RWPE2 (cell line): Measurements from ENCODE around the gene SH2D1A.

Source experiments
- ATAC-seq: fragments of 200-7000 bp; cut with Tn5 transposase; 3 replicates; pipeline ENCODE4 v1.9.1; 2021; ENCODE audit warnings: low read depth
- DNase-seq: peaks from one replicate; pipeline ENCODE4 v3.0.0-alpha.2; 2020; ENCODE audit warnings: low spot score
- H3K27ac ChIP-seq: fragments of 450-650 bp; 2 replicates; pipeline ENCODE4 v1.5.1; 2017; ENCODE audit warnings: mild to moderate bottlenecking; ENCODE audit not compliant: poor library complexity, severe bottlenecking
- H3K27me3 ChIP-seq: fragments of 250-450 bp; sonication (Bioruptor Pico); 2 replicates; pipeline ENCODE4 v1.5.1; 2021; ENCODE audit warnings: mild to moderate bottlenecking, moderate library complexity; ENCODE audit not compliant: insufficient read depth, poor library complexity, severe bottlenecking
- H3K36me3 ChIP-seq: fragments of 250-450 bp; sonication (Bioruptor Pico); 2 replicates; pipeline ENCODE4 v1.5.1; 2020; ENCODE audit warnings: low read depth, mild to moderate bottlenecking, moderate library complexity
- H3K4me1 ChIP-seq: fragments of 250-450 bp; sonication (Bioruptor Pico); 2 replicates; pipeline ENCODE4 v1.5.1; 2021; ENCODE audit warnings: mild to moderate bottlenecking, moderate library complexity; ENCODE audit not compliant: insufficient read depth, poor library complexity, severe bottlenecking
- H3K4me3 ChIP-seq: fragments of 250-450 bp; sonication (Bioruptor Pico); 2 replicates; pipeline ENCODE4 v1.5.1; 2021; ENCODE audit warnings: mild to moderate bottlenecking, moderate library complexity; ENCODE audit not compliant: severe bottlenecking
- H3K9me3 ChIP-seq: fragments of 250-450 bp; sonication (Bioruptor Pico); 2 replicates; pipeline ENCODE4 v1.5.1; 2021; ENCODE audit warnings: mild to moderate bottlenecking, moderate library complexity; ENCODE audit not compliant: severe bottlenecking
- TF ChIP-seq, protein P1 (sequence below): fragments of 450-650 bp; IDR thresholded peaks from one replicate; pipeline ENCODE4 v1.5.1; 2017; ENCODE audit warnings: mild to moderate bottlenecking, moderate library complexity; ENCODE audit not compliant: poor library complexity, severe bottlenecking

The SH2D1A gene

DNA sequence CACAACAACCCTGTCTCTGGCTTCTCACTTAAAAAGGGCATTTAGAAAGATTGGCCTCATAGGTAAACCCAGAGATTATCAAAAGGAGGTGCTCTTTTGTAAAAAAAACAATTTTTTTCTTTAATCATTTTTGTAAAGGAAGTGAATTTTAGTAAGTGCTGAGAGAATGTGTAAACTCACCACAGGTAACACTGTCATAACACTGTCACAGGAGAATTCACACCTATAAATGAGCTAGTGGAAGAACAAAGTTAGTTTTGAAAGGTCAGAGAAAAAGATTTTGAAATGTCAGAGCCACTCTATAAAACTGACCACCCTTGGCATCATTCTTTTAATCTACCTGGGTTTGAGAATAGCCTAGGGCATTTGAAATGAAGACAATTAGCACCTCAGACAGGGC is 3.3 kb upstream of the SH2D1A start:
- H3K27ac ChIP-seq = no peak overlapping the region
- no peaks in the 10 kb centered on the region for H3K27me3 ChIP-seq
- TF ChIP-seq, protein P1, sequence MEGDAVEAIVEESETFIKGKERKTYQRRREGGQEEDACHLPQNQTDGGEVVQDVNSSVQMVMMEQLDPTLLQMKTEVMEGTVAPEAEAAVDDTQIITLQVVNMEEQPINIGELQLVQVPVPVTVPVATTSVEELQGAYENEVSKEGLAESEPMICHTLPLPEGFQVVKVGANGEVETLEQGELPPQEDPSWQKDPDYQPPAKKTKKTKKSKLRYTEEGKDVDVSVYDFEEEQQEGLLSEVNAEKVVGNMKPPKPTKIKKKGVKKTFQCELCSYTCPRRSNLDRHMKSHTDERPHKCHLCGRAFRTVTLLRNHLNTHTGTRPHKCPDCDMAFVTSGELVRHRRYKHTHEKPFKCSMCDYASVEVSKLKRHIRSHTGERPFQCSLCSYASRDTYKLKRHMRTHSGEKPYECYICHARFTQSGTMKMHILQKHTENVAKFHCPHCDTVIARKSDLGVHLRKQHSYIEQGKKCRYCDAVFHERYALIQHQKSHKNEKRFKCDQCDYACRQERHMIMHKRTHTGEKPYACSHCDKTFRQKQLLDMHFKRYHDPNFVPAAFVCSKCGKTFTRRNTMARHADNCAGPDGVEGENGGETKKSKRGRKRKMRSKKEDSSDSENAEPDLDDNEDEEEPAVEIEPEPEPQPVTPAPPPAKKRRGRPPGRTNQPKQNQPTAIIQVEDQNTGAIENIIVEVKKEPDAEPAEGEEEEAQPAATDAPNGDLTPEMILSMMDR = no peak
- H3K4me1 ChIP-seq = no peaks in the 10 kb centered on the region
- no peak for ATAC-seq
- no peaks in the 10 kb centered on the region for H3K36me3 ChIP-seq
- no peak overlapping the region for H3K4me3 ChIP-seq
- no peaks in the 10 kb centered on the region for H3K9me3 ChIP-seq
- no peak for DNase-seq

DNA sequence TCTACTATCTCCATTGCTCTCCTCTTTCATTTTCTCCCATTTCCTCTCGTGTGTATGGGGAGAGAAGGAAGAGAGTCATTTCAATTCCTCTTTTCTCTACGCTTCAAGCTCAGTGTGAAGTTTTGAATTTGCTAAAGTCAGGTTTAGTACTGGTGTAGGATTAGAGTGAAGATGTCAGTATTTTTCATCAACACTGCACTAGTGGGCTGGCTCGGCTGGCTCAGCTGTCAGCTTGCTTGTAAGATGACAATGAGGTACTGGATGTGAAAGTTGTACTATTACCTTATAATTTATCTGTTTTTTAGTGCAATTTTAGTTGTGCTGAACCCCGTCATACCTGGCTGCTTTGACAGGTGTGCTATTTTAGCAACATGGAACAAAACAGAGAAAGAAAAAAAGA is 2.1 kb upstream of the SH2D1A start:
- DNase-seq (no peak), ATAC-seq (no peak)
- no peaks in the 10 kb centered on the region for H3K4me1 ChIP-seq
- no peaks in the 10 kb centered on the region for H3K36me3 ChIP-seq
- H3K4me3 ChIP-seq = no peak overlapping the region
- no peaks in the 10 kb centered on the region for H3K9me3 ChIP-seq
- TF ChIP-seq, protein P1 = no peak
- no peaks in the 10 kb centered on the region for H3K27me3 ChIP-seq
- H3K27ac ChIP-seq = no peak overlapping the region

DNA sequence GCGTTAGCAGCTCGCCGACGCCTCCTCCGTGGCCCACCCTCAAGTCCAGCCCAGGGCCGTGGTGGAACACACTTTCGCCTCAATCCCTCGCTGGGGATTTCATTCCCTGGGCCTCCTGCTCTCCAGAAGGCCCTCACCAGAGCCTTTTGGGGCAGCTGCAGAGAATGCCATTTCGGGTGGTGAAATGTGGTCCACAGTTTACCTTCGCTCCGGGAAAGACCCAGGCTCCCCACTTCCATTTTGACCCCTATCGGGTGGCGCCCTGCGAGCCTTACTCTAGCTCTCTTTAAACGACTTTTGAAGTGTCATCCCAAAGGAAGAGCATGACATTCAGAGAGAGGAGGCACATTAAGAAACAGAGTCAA is 496 bp downstream of the SH2D1A start:
- DNase-seq (no peak), ATAC-seq (no peak)
- no peaks in the 10 kb centered on the region for H3K4me1 ChIP-seq
- H3K36me3 ChIP-seq = no peaks in the 10 kb centered on the region
- H3K9me3 ChIP-seq = no peaks in the 10 kb centered on the region
- H3K4me3 ChIP-seq = no peak overlapping the region
- H3K27ac ChIP-seq = no peak overlapping the region
- TF ChIP-seq, protein P1 = no peak
- H3K27me3 ChIP-seq = no peaks in the 10 kb centered on the region

DNA sequence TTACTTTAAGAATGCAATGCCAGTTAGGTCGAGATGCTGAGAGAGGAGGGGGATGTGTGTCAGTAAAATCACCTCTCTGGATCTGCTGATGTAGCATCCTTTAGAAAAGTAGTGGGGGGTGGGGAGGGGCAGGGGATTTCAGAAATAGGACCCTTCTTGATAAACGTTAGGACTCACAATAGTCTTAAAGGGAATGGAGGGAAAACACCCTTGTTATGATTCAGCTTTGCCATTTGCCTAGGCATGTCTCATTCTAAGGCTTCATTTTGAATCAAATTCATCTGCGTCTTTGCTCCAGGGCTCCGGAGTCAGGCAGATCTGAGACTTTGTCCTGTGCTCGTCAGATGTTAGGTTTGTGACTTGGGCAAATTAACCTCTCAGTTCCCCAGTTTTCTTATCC is 879 bp downstream of the SH2D1A start:
- no peak for ATAC-seq
- no peak for DNase-seq
- H3K4me3 ChIP-seq = no peak overlapping the region
- H3K27me3 ChIP-seq = no peaks in the 10 kb centered on the region
- no peaks in the 10 kb centered on the region for H3K9me3 ChIP-seq
- H3K27ac ChIP-seq = no peak overlapping the region
- no peaks in the 10 kb centered on the region for H3K36me3 ChIP-seq
- TF ChIP-seq, protein P1 = no peak
- no peaks in the 10 kb centered on the region for H3K4me1 ChIP-seq

DNA sequence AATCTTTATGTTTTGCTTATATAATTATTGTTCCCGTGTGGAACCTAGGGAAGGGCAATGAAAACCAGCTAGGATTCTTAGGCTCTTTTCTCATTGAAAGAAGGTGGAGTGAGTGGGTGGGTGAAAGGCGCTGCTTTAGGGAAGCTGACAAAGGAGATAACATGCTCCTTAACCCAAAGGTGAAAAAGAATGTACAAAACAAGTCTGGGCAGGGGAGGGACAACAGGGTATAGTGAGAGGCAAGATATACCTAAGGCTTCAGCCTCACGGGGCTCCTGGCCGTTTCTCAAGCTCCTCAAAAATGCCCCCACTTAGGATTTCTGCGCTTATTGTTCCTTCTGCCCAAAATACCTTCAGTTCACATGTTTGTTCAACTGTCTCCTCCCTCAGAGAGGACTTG is 1.8 kb downstream of the SH2D1A start:
- no peaks in the 10 kb centered on the region for H3K27me3 ChIP-seq
- no peak overlapping the region for H3K27ac ChIP-seq
- ATAC-seq (no peak), DNase-seq (no peak)
- TF ChIP-seq, protein P1 = no peak
- H3K4me1 ChIP-seq = no peaks in the 10 kb centered on the region
- H3K4me3 ChIP-seq = no peak overlapping the region
- no peaks in the 10 kb centered on the region for H3K9me3 ChIP-seq
- H3K36me3 ChIP-seq = no peaks in the 10 kb centered on the region
